A549 (cell line): ENCODE measurements around the gene MYO1E. TPM values are rescaled to one million over a fixed set of nuclear protein-coding genes. Genes with fewer than 3 reads are reported as not detected.

Source experiments
- ATAC-seq, 2 experiments: fragments of 200-7000 bp in 1 of 2; fragments of >200 bp in 1 of 2; cut with Nextera tagmentation in 1 of 2; cut with Tn5 transposase in 1 of 2; 3 replicates each; pipeline versions ENCODE4 v1.8.0 to v1.9.1; 2018 to 2020; ENCODE audit warnings: mild to moderate bottlenecking in 1 of 2, moderate library complexity in 1 of 2
- CTCF ChIA-PET: fragments of 300-600 bp; sonication (Branson Sonifier 250); formaldehyde crosslinking; extraction: SDS; loops from one replicate; lab custom pipeline; 2021; ENCODE audit warnings: antibody characterized with exemption, inconsistent platforms; lab: Yijun Ruan, JAX
- POLR2A ChIA-PET: fragments of 350-600 bp; formaldehyde crosslinking; extraction: SDS; loops from one replicate; lab custom pipeline; 2021; ENCODE audit warnings: antibody characterized with exemption, inconsistent platforms; lab: Yijun Ruan, JAX
- DNase-seq, 2 experiments: peaks; one replicate each; pipeline versions ENCODE4 v3.0.0 to v3.0.0-alpha.2; 2011 to 2016; ENCODE audit warnings: low read depth in 1 of 2, low spot score in 1 of 2
- FAIRE-seq: peaks from 2 replicates; lab custom pipeline; 2011; peaks lifted over from hg19 to GRCh38; lab: Jason Lieb, UNC
- H3K27ac ChIP-seq, 2 experiments: fragments of >200 bp; sonication (Bioruptor Twin); formaldehyde crosslinking; 3 replicates each; pipeline ENCODE4 v1.5.1; 2016 to 2017
- H3K4me1 ChIP-seq: fragments of >200 bp; sonication (Bioruptor Twin); formaldehyde crosslinking; 3 replicates; pipeline ENCODE4 v1.6.1; 2016
- H3K4me2 ChIP-seq: fragments of >200 bp; sonication (Bioruptor Twin); formaldehyde crosslinking; 3 replicates; pipeline ENCODE4 v1.6.1; 2016
- H3K4me3 ChIP-seq: fragments of >200 bp; sonication (Bioruptor Twin); formaldehyde crosslinking; 3 replicates; pipeline ENCODE4 v1.5.1; 2016
- H3K9me3 ChIP-seq: fragments of >200 bp; sonication (Bioruptor Twin); formaldehyde crosslinking; 3 replicates; pipeline ENCODE4 v1.6.1; 2016
- ATOH8 ChIP-seq: fragments of 250-450 bp; sonication (Bioruptor Pico); IDR thresholded peaks from 2 replicates; pipeline ENCODE4 v1.5.0; 2020; ENCODE audit warnings: low read depth, mild to moderate bottlenecking, moderate library complexity
- CBX2 ChIP-seq: fragments of 200-600 bp; sonication (generic); IDR thresholded peaks from 2 replicates; pipeline ENCODE4 v1.6.1; 2016; ENCODE audit warnings: low read depth, mild to moderate bottlenecking, borderline replicate concordance
- CBX8 ChIP-seq: fragments of 200-600 bp; sonication (generic); IDR thresholded peaks from 2 replicates; pipeline ENCODE4 v1.6.1; 2016
- CEBPB ChIP-seq, 2 experiments: fragments of >200 bp in 1 of 2; sonication (Bioruptor Twin) in 1 of 2; formaldehyde crosslinking in 1 of 2; IDR thresholded peaks; 2 replicates each; pipeline ENCODE4 v1.6.1; 2012 to 2016
- CHD2 ChIP-seq: fragments of 150-350 bp; IDR thresholded peaks from 2 replicates; pipeline ENCODE4 v1.6.1; 2014; ENCODE audit warnings: low read length; ENCODE audit not compliant: partially characterized antibody
- E2F6 ChIP-seq: IDR thresholded peaks from 2 replicates; pipeline ENCODE4 v1.6.1; 2012; ENCODE audit warnings: low read depth, borderline replicate concordance
- EHMT2 ChIP-seq: fragments of 200-600 bp; sonication (generic); IDR thresholded peaks from 2 replicates; pipeline ENCODE4 v1.6.1; 2016; ENCODE audit warnings: antibody characterized with exemption, low read depth, mild to moderate bottlenecking, moderate library complexity
- EP300 ChIP-seq, 2 experiments: fragments of >200 bp; sonication (Bioruptor Twin); formaldehyde crosslinking; IDR thresholded peaks; 2 replicates in 1 of 2; 3 replicates in 1 of 2; pipeline ENCODE4 v1.6.1; 2016 to 2017
- ESRRA ChIP-seq: fragments of 150-350 bp; IDR thresholded peaks from 2 replicates; pipeline ENCODE4 v1.6.1; 2014; ENCODE audit warnings: mild to moderate bottlenecking, low read length, borderline replicate concordance
- FOSB ChIP-seq: fragments of 250-450 bp; sonication (Bioruptor Pico); IDR thresholded peaks from 2 replicates; pipeline ENCODE4 v1.5.0; 2020; ENCODE audit warnings: mild to moderate bottlenecking, moderate library complexity
- FOSL2 ChIP-seq, 2 experiments: fragments of 450-650 bp in 1 of 2; fragments of >200 bp in 1 of 2; sonication (Bioruptor Twin) in 1 of 2; formaldehyde crosslinking; IDR thresholded peaks; 2 replicates each; pipeline versions ENCODE4 v1.5.0 to v1.6.1; 2016 to 2020; ENCODE audit warnings: mild to moderate bottlenecking in 1 of 2, moderate library complexity in 1 of 2
- HDAC2 ChIP-seq: fragments of 200-600 bp; sonication (generic); IDR thresholded peaks from 2 replicates; pipeline ENCODE4 v1.6.1; 2016
- HOXA7 ChIP-seq: fragments of 250-450 bp; sonication (Bioruptor Pico); IDR thresholded peaks from 2 replicates; pipeline ENCODE4 v1.5.0; 2020; ENCODE audit warnings: mild to moderate bottlenecking, moderate library complexity
- HOXB13 ChIP-seq: fragments of 250-450 bp; sonication (Bioruptor Pico); IDR thresholded peaks from 2 replicates; pipeline ENCODE4 v1.5.0; 2020; ENCODE audit warnings: low read depth, mild to moderate bottlenecking, moderate library complexity
- JUN ChIP-seq, 2 experiments: fragments of >200 bp; sonication (Bioruptor Twin); formaldehyde crosslinking; IDR thresholded peaks; 2 replicates in 1 of 2; 3 replicates in 1 of 2; pipeline ENCODE4 v1.6.1; 2016 to 2017
- MAFK ChIP-seq: fragments of 450-650 bp; IDR thresholded peaks from 2 replicates; pipeline ENCODE4 v1.6.1; 2014; ENCODE audit not compliant: partially characterized antibody
- MAZ ChIP-seq: fragments of 150-350 bp; IDR thresholded peaks from 2 replicates; pipeline ENCODE4 v1.6.1; 2014; ENCODE audit warnings: antibody characterized with exemption, low read depth, low read length, borderline replicate concordance
- MYC ChIP-seq: IDR thresholded peaks from 2 replicates; pipeline ENCODE4 v1.6.1; 2012; ENCODE audit warnings: mild to moderate bottlenecking, inconsistent platforms, low read length, improper control_type of control experiment, borderline replicate concordance
- NFE2L2 ChIP-seq: fragments of 150-350 bp; conservative IDR thresholded peaks from 2 replicates; pipeline ENCODE4 v1.6.1; 2014; ENCODE audit warnings: low read length
- NR3C1 ChIP-seq: fragments of >200 bp; sonication (Bioruptor Twin); formaldehyde crosslinking; IDR thresholded peaks from 3 replicates; pipeline ENCODE4 v1.6.1; 2017
- PHF8 ChIP-seq: fragments of 200-600 bp; sonication (generic); IDR thresholded peaks from 2 replicates; pipeline ENCODE4 v1.6.1; 2016; ENCODE audit warnings: low read depth, mild to moderate bottlenecking, antibody characterized with exemption, moderate library complexity, borderline replicate concordance
- RARB ChIP-seq: fragments of 250-450 bp; sonication (Bioruptor Pico); IDR thresholded peaks from 2 replicates; pipeline ENCODE4 v1.8.0; 2021; ENCODE audit warnings: mild to moderate bottlenecking, moderate library complexity
- SMC3 ChIP-seq: fragments of >200 bp; sonication (Bioruptor Twin); formaldehyde crosslinking; IDR thresholded peaks from 3 replicates; pipeline ENCODE4 v1.6.1; 2018; ENCODE audit warnings: inconsistent platforms
- TFCP2L1 ChIP-seq: fragments of 250-450 bp; sonication (Bioruptor Pico); IDR thresholded peaks from 2 replicates; pipeline ENCODE4 v1.5.0; 2021; ENCODE audit warnings: mild to moderate bottlenecking
- USF2 ChIP-seq: fragments of 450-650 bp; IDR thresholded peaks from 2 replicates; pipeline ENCODE4 v1.6.1; 2014; ENCODE audit warnings: antibody characterized with exemption
- ZC3H11A ChIP-seq: fragments of 450-650 bp; IDR thresholded peaks from 2 replicates; pipeline ENCODE4 v1.6.1; 2014; ENCODE audit warnings: antibody characterized with exemption, mild to moderate bottlenecking
- ZNF302 ChIP-seq: fragments of 250-450 bp; sonication (Bioruptor Pico); IDR thresholded peaks from 2 replicates; pipeline ENCODE4 v1.9.0; 2021; ENCODE audit warnings: inconsistent platforms, mild to moderate bottlenecking, moderate library complexity
- WGBS: methylation state at CpG from one replicate; pipeline ENCODE4 v1.1.6; 2017; ENCODE audit errors: missing lambda C conversion rate; 5-methylcytosine and 5-hydroxymethylcytosine counted together
- polyA plus RNA-seq, 4 experiments: library from polyadenylated mRNA; depleted of rRNA in 3 of 4; stranded (reverse); fragments of >200 nt; fragmentation: RNase III in 1 of 4; extraction: RNeasy Plus Mini Kit Qiagen cat#74134 plus additional on column Dnase treatment in 1 of 4; gene quantifications; 2 replicates in 3 of 4; 3 replicates in 1 of 4; pipeline ENCODE4 v1.2.3, GENCODE V29; 2011 to 2017

MYO1E gene
- polyA plus RNA-seq, 2 of the 4 experiments (the other 2 are of a cell fraction) = 202 to 497 TPM

GRCh38 chr15:59230531-59231055 is 142.1 kb downstream of the MYO1E start:
- peak; percentile 32 for FAIRE-seq
- ATAC-seq = no peak
- H3K4me2 ChIP-seq = no peak overlapping the region
- WGBS = 87% methylated on average over 2 of the region's 2 CpGs
- POLR2A ChIA-PET = no interaction called here
- 0 out of 6 replicates have a peak overlapping the region, but pooled peaks of 1 of the 2 experiments have one; percentile 0 for H3K27ac ChIP-seq
- peaks cover 44% of the 10 kb centered on the region for H3K4me1 ChIP-seq
- H3K4me3 ChIP-seq = no peak overlapping the region
- no peak for DNase-seq
- no peaks in the 10 kb centered on the region for H3K9me3 ChIP-seq
- no peak for TF ChIP-seq CBX8
- TF ChIP-seq RARB (CRISPR knock-in tag) = no peak
- no peak for TF ChIP-seq SMC3
- no peak for TF ChIP-seq TFCP2L1 (CRISPR knock-in tag)
- TF ChIP-seq MYC = no peak
- TF ChIP-seq E2F6 = no peak
- no peak for TF ChIP-seq ATOH8
- no peak for TF ChIP-seq FOSL2 (IDR thresholded peaks at IDR 0.05)
- TF ChIP-seq FOSL2 (CRISPR knock-in tag; IDR thresholded peaks at IDR 0.05) = no peak
- no peak for TF ChIP-seq MAFK
- TF ChIP-seq CBX2 = no peak
- no peak for TF ChIP-seq CHD2
- no peak for TF ChIP-seq NFE2L2
- TF ChIP-seq HOXB13 = no peak
- no peak for TF ChIP-seq ESRRA
- TF ChIP-seq ZC3H11A = no peak
- no peak for TF ChIP-seq ZNF302 (CRISPR knock-in tag)
- TF ChIP-seq PHF8 = no peak
- no peak for TF ChIP-seq NR3C1
- no peak for TF ChIP-seq EP300 (IDR thresholded peaks at IDR 0.05)
- TF ChIP-seq JUN (IDR thresholded peaks at IDR 0.05) = no peak
- CTCF ChIA-PET = interaction anchor here (1.0 kb wide), 1 partner anchor 118 kb away, joined by 4 read pairs; no protein-coding TSS in a partner anchor

GRCh38 chr15:59229453-59229852 is 143.2 kb downstream of the MYO1E start:
- ChIA-PET CTCF (interaction anchor here (0.8 to 1.0 kb wide), 3 partner anchors 119 to 272 kb away, joined by 3 to 4 read pairs (median 4); no protein-coding TSS in a partner anchor), POLR2A (interaction anchor here (1.2 kb wide), 1 partner anchor 8 kb away, joined by 5 read pairs; no protein-coding TSS in a partner anchor)
- Histone ChIP-seq H3K9me3 (no peaks in the 10 kb centered on the region), H3K27ac (peak overlapping the region in 1 of 2 experiments; percentile 17; a peak in 2 of 6 replicates), H3K4me3 (no peak overlapping the region), H3K4me1 (peaks cover 48% of the 10 kb centered on the region), H3K4me2 (no peak overlapping the region)
- peak; percentile 56 for FAIRE-seq
- DNase-seq = no peak
- WGBS = 65% methylated on average over 3 of the region's 3 CpGs
- TF ChIP-seq PHF8 (no peak), ATOH8 (no peak), RARB (CRISPR knock-in tag) (no peak), MAZ (no peak), TFCP2L1 (CRISPR knock-in tag) (no peak), CEBPB (IDR thresholded peaks at IDR 0.05) (peak in 1 of 2 experiments; percentile 14; a peak in 1 of 4 replicates), EP300 (IDR thresholded peaks at IDR 0.05) (no peak)
- ATAC-seq = no peak

GRCh38 chr15:59229015-59229414 is 143.7 kb downstream of the MYO1E start:
- Histone ChIP-seq H3K27ac (peak overlapping the region in 1 of 2 experiments; percentile 17; a peak in 2 of 6 replicates), H3K4me3 (no peak overlapping the region), H3K4me2 (no peak overlapping the region), H3K4me1 (peaks cover 48% of the 10 kb centered on the region), H3K9me3 (no peaks in the 10 kb centered on the region)
- no peak for TF ChIP-seq SMC3
- no peak for TF ChIP-seq FOSB (CRISPR knock-in tag)
- TF ChIP-seq HOXA7 (CRISPR knock-in tag) = no peak
- no peak for TF ChIP-seq EHMT2
- TF ChIP-seq JUN (IDR thresholded peaks at IDR 0.05) = no peak
- no peak for TF ChIP-seq USF2
- no peak for TF ChIP-seq HDAC2
- ATAC-seq = no peak
- no peak for DNase-seq
- no peak for FAIRE-seq
- ChIA-PET POLR2A (interaction anchor here (1.2 kb wide), 1 partner anchor 9 kb away, joined by 5 read pairs; no protein-coding TSS in a partner anchor), CTCF (interaction anchor here (0.8 to 1.0 kb wide), 4 partner anchors 18 to 273 kb away, joined by 3 to 4 read pairs (median 4); no protein-coding TSS in a partner anchor)
- 97% methylated on average over 4 of the region's 4 CpGs for WGBS
